Dendritic cell treated with granulocyte-macrophage colony-stimulating factor and Interleukin-4, amounts not matched to agents 40 ng/mL and 50 ng/mL, for 4 days (primary cell): Measurements from ENCODE around the gene TBX20.

Experiments used
- H3K27ac Mint-ChIP-seq: one replicate; pipeline ENCODE4 v1.8.0; 2022; ENCODE audit warnings: mild to moderate bottlenecking, mixed read lengths
- H3K27me3 Mint-ChIP-seq: one replicate; pipeline ENCODE4 v1.8.0; 2022; ENCODE audit warnings: mild to moderate bottlenecking, mixed read lengths
- H3K36me3 Mint-ChIP-seq: one replicate; pipeline ENCODE4 v1.8.0; 2022; ENCODE audit warnings: low read depth, mixed read lengths
- H3K4me1 Mint-ChIP-seq: one replicate; pipeline ENCODE4 v1.8.0; 2022; ENCODE audit warnings: low read depth, mixed read lengths
- H3K4me3 Mint-ChIP-seq: one replicate; pipeline ENCODE4 v1.8.0; 2022; ENCODE audit warnings: mild to moderate bottlenecking, moderate library complexity, mixed read lengths
- H3K9me3 Mint-ChIP-seq: one replicate; pipeline ENCODE4 v1.8.0; 2022; ENCODE audit warnings: mixed read lengths
- intact Hi-C: fragments of 100-400 bp; cut with micrococcal nuclease; formaldehyde crosslinking; loops from one replicate; pipeline ENCODE4 v1.15.0; 2022

TBX20 gene

GRCh38 chr7:35253710-35254495 lies at the start of gene TBX20:
TSS of gene TBX20 (minus strand) at chr7:35254100. CDS start at chr7:35253620, 480 bp downstream.
- H3K4me3 Mint-ChIP-seq = peak within 1 kb of the TSS; percentile 54
- H3K36me3 Mint-ChIP-seq = no peaks in the 10 kb centered on the region
- peaks cover 95% of the 10 kb centered on the region for H3K27me3 Mint-ChIP-seq
- no peaks in the 10 kb centered on the region for H3K9me3 Mint-ChIP-seq
- intact Hi-C loops = no loop called here
- H3K4me1 Mint-ChIP-seq = peaks cover 9% of the 10 kb centered on the region
- H3K27ac Mint-ChIP-seq = no peak within 1 kb of the TSS

GRCh38 chr7:35289376-35289775 lies 35.5 kb upstream of the TBX20 start:
- Mint-ChIP-seq H3K27me3 (no peaks in the 10 kb centered on the region), H3K9me3 (no peaks in the 10 kb centered on the region), H3K27ac (no peak overlapping the region), H3K4me3 (no peak overlapping the region), H3K36me3 (no peaks in the 10 kb centered on the region), H3K4me1 (no peaks in the 10 kb centered on the region)
- intact Hi-C loops = no loop called here

- no peak overlapping the region for H3K27ac Mint-ChIP-seq
- no peak overlapping the region for H3K4me3 Mint-ChIP-seq
- H3K4me1 Mint-ChIP-seq = no peaks in the 10 kb centered on the region
- no peaks in the 10 kb centered on the region for H3K36me3 Mint-ChIP-seq
- peaks cover 2% of the 10 kb centered on the region for H3K27me3 Mint-ChIP-seq
- H3K9me3 Mint-ChIP-seq = no peaks in the 10 kb centered on the region
- intact Hi-C loops = no loop called here
Observed at GRCh38 chr7:35286986-35287385, 33.1 kb upstream of the TBX20 start.

GRCh38 chr7:35286422-35286821 lies 32.5 kb upstream of the TBX20 start:
- H3K27me3 Mint-ChIP-seq = peaks cover 2% of the 10 kb centered on the region
- H3K4me3 Mint-ChIP-seq = no peak overlapping the region
- H3K4me1 Mint-ChIP-seq = no peaks in the 10 kb centered on the region
- no peak overlapping the region for H3K27ac Mint-ChIP-seq
- no peaks in the 10 kb centered on the region for H3K36me3 Mint-ChIP-seq
- intact Hi-C loops = no loop called here
- no peaks in the 10 kb centered on the region for H3K9me3 Mint-ChIP-seq

- no peaks in the 10 kb centered on the region for H3K4me1 Mint-ChIP-seq
Observed at GRCh38 chr7:35285799-35286198, 31.9 kb upstream of the TBX20 start.

GRCh38 chr7:35280902-35281301 lies 27.0 kb upstream of the TBX20 start:
- Mint-ChIP-seq H3K27me3 (peaks cover 5% of the 10 kb centered on the region), H3K4me1 (no peaks in the 10 kb centered on the region), H3K9me3 (no peaks in the 10 kb centered on the region), H3K27ac (no peak overlapping the region), H3K36me3 (no peaks in the 10 kb centered on the region), H3K4me3 (no peak overlapping the region)
- intact Hi-C loops = no loop called here

More at GRCh38 chr7:35285799-35286198, 31.9 kb upstream of the TBX20 start:
- Mint-ChIP-seq H3K27me3 (peaks cover 2% of the 10 kb centered on the region), H3K27ac (no peak overlapping the region), H3K4me3 (no peak overlapping the region), H3K9me3 (no peaks in the 10 kb centered on the region), H3K36me3 (no peaks in the 10 kb centered on the region)
- intact Hi-C loops = no loop called here

- Mint-ChIP-seq H3K4me3 (no peak overlapping the region), H3K4me1 (no peaks in the 10 kb centered on the region), H3K27me3 (peaks cover 5% of the 10 kb centered on the region), H3K27ac (no peak overlapping the region), H3K9me3 (no peaks in the 10 kb centered on the region), H3K36me3 (no peaks in the 10 kb centered on the region)
- intact Hi-C loops = no loop called here
Observed at GRCh38 chr7:35277359-35277758, 23.5 kb upstream of the TBX20 start.

GRCh38 chr7:35272246-35272645 lies 18.3 kb upstream of the TBX20 start:
- intact Hi-C loops = no loop called here
- Mint-ChIP-seq H3K9me3 (no peaks in the 10 kb centered on the region), H3K4me3 (no peak overlapping the region), H3K36me3 (no peaks in the 10 kb centered on the region), H3K4me1 (no peaks in the 10 kb centered on the region), H3K27ac (no peak overlapping the region), H3K27me3 (peaks cover 10% of the 10 kb centered on the region)

- Mint-ChIP-seq H3K27ac (no peak overlapping the region), H3K27me3 (peaks cover 25% of the 10 kb centered on the region), H3K9me3 (no peaks in the 10 kb centered on the region), H3K36me3 (no peaks in the 10 kb centered on the region), H3K4me1 (no peaks in the 10 kb centered on the region), H3K4me3 (no peak overlapping the region)
- intact Hi-C loops = no loop called here
Observed at GRCh38 chr7:35268953-35269352, 15.1 kb upstream of the TBX20 start.

GRCh38 chr7:35267411-35267810 lies 13.5 kb upstream of the TBX20 start:
- Mint-ChIP-seq H3K27ac (no peak overlapping the region), H3K9me3 (no peaks in the 10 kb centered on the region), H3K4me1 (no peaks in the 10 kb centered on the region)

GRCh38 chr7:35263396-35263795 lies 9.5 kb upstream of the TBX20 start:
- Mint-ChIP-seq H3K4me1 (no peaks in the 10 kb centered on the region), H3K36me3 (no peaks in the 10 kb centered on the region), H3K27me3 (peaks cover 75% of the 10 kb centered on the region), H3K27ac (no peak overlapping the region), H3K4me3 (no peak overlapping the region), H3K9me3 (no peaks in the 10 kb centered on the region)
- intact Hi-C loops = no loop called here

More at GRCh38 chr7:35267411-35267810, 13.5 kb upstream of the TBX20 start:
- Mint-ChIP-seq H3K4me3 (no peak overlapping the region), H3K27me3 (peaks cover 39% of the 10 kb centered on the region), H3K36me3 (no peaks in the 10 kb centered on the region)
- intact Hi-C loops = no loop called here

- Mint-ChIP-seq H3K27me3 (peaks cover 87% of the 10 kb centered on the region), H3K4me3 (no peak overlapping the region), H3K4me1 (no peaks in the 10 kb centered on the region), H3K27ac (no peak overlapping the region), H3K9me3 (no peaks in the 10 kb centered on the region), H3K36me3 (no peaks in the 10 kb centered on the region)
- intact Hi-C loops = no loop called here
Observed at GRCh38 chr7:35261476-35262285, 7.8 kb upstream of the TBX20 start.

GRCh38 chr7:35261041-35261440 lies 7.1 kb upstream of the TBX20 start:
- no peaks in the 10 kb centered on the region for H3K9me3 Mint-ChIP-seq
- intact Hi-C loops = no loop called here

GRCh38 chr7:35260246-35260645 lies 6.3 kb upstream of the TBX20 start:
- intact Hi-C loops = no loop called here
- Mint-ChIP-seq H3K4me3 (no peak overlapping the region), H3K4me1 (no peaks in the 10 kb centered on the region), H3K36me3 (no peaks in the 10 kb centered on the region), H3K27me3 (peaks cover 96% of the 10 kb centered on the region), H3K27ac (no peak overlapping the region), H3K9me3 (no peaks in the 10 kb centered on the region)

More at GRCh38 chr7:35261041-35261440, 7.1 kb upstream of the TBX20 start:
- Mint-ChIP-seq H3K27ac (no peak overlapping the region), H3K4me1 (no peaks in the 10 kb centered on the region), H3K4me3 (no peak overlapping the region), H3K36me3 (no peaks in the 10 kb centered on the region), H3K27me3 (peaks cover 92% of the 10 kb centered on the region)
